ENCODE results near the gene LRRC25. TPM values are rescaled to one million over a fixed set of nuclear protein-coding genes. Genes with fewer than 3 reads are reported as not detected.
"Not testable (repeated sequence)": the region's sequence is repeated elsewhere in the genome, so short reads cannot be mapped to it uniquely, and the experiment has no call there.

LRRC25 gene
- total RNA-seq, 4 donors from 2014 or later, result 0.34 to 4.2 (median 2.3) TPM

DNA sequence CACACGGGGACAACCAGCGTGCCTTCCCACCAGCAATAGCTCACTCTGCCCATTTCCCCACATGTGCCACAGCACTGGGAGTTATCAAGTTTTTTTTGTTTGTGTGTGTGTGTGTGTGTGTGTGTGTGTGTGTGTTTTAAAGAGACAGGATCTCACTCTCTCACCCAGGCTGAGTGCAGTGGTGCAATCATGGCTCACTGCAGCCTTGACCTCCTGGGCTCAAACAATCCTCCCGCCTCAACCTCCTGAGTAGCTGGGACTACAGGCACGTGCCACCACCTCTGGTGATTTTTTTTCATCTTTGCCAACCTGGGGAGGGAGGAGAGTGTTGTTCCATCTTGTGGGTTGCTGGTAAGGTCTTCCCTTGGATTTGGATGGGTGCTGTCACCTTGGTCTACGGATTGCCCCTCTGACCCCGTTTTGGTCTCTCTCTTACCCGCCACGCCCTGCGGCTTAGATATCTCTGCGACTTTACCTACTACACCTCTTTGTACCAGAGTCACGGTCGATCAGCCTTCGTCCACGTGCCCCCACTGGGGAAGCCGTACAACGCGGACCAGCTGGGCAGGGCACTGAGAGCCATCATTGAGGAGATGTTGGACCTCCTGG is 34.4 kb downstream of the LRRC25 start:
- DNase-seq (no peak), ATAC-seq (no peak)
- intact Hi-C loops (cut with DNase I; ENCODE audit: low total_unique reads) (no loop called here), in situ Hi-C loops (cut with MboI; ENCODE audit: low sequenced_read_pairs in 4 of 4) (no loop called here)
- no peak for TF ChIP-seq CTCF (IDR thresholded peaks at IDR 0.05 in 4 of 5, conservative IDR thresholded peaks at IDR 0.05 in 1 of 5)
- no peak for TF ChIP-seq POLR2A (IDR thresholded peaks at IDR 0.05)
- H3K36me3 ChIP-seq, result peaks cover 0 to 39% of the 10 kb centered on the region in 2 donors
- H3K9me3 ChIP-seq, result no peaks in the 10 kb centered on the region
- peak overlapping the region in 1 of 4 donors; percentile 66 for H3K27ac ChIP-seq
- H3K4me1 ChIP-seq, result peaks cover 0 to 10% of the 10 kb centered on the region in 2 donors
- H3K27me3 ChIP-seq, result no peaks in the 10 kb centered on the region
- no peak overlapping the region for H3K4me3 ChIP-seq

GRCh38 chr19:18361646-18362045 is 35.8 kb downstream of the LRRC25 start:
- DNase-seq (no peak), ATAC-seq (no peak)
- peaks cover 0 to 51% of the 10 kb centered on the region in 2 donors for H3K36me3 ChIP-seq
- H3K4me1 ChIP-seq, result peaks cover 0 to 10% of the 10 kb centered on the region in 2 donors
- no peak for TF ChIP-seq POLR2A (IDR thresholded peaks at IDR 0.05)
- TF ChIP-seq CTCF (IDR thresholded peaks at IDR 0.05 in 4 of 5, conservative IDR thresholded peaks at IDR 0.05 in 1 of 5), result no peak
- H3K9me3 ChIP-seq, result no peaks in the 10 kb centered on the region
- H3K27ac ChIP-seq, result no peak overlapping the region
- in situ Hi-C loops (cut with MboI; ENCODE audit: low sequenced_read_pairs in 4 of 4) (no loop called here), intact Hi-C loops (cut with DNase I; ENCODE audit: low total_unique reads) (no loop called here)
- H3K27me3 ChIP-seq, result no peaks in the 10 kb centered on the region
- no peak overlapping the region for H3K4me3 ChIP-seq

DNA sequence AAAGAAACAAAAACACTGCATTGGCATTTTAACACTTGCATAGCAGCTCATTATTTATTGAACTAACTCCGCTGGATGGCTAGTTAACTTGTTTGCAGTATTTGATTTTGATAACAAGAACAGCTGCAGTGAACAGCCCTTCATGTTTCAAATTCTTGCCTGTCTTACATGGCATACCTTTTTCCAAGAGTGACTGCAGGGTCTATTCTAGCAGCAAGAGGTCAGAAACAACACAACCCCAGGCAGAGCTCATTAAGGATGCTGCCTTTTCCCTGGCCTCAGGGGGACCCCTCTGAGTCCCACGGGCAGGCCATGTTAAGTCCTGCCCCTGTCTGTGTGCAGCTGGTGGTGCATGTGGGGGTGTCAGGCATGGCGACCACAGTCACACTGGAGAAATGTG is 40.4 kb downstream of the LRRC25 start:
- Histone ChIP-seq H3K27ac (no peak overlapping the region), H3K27me3 (no peaks in the 10 kb centered on the region), H3K4me3 (no peak overlapping the region), H3K9me3 (no peaks in the 10 kb centered on the region), H3K4me1 (peaks cover 3% of the 10 kb centered on the region in 2 donors), H3K36me3 (peaks cover 0 to 53% of the 10 kb centered on the region in 2 donors)
- TF ChIP-seq CTCF (IDR thresholded peaks at IDR 0.05 in 4 of 5, conservative IDR thresholded peaks at IDR 0.05 in 1 of 5), result no peak
- no peak for TF ChIP-seq POLR2A (IDR thresholded peaks at IDR 0.05)
- intact Hi-C loops (cut with DNase I; ENCODE audit: low total_unique reads) (no loop called here), in situ Hi-C loops (cut with MboI; ENCODE audit: low sequenced_read_pairs in 4 of 4) (loop anchor here in 1 of 4 donors (10.0 kb wide), 1 partner anchor 48 kb away; no protein-coding TSS in a partner anchor)
- DNase-seq (no peak), ATAC-seq (no peak)

DNA sequence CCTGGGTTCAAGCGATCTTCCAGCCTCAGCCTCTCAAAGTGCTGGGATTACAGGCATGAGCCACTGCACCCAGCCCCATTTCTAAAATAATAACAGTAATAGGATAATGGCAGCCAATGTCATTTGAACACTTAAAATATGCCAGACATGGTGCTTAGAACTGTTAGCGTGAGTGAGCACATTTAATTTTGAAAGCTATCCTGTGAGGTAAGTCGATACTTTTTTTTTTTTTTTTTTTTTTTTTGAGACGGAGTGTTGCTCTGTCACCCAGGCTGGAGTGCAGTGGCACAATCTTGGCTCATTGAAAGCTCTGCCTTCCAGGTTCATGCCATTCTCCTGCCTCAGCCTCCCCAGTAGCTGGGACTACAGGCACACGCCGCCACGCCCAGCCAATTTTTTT is 42.7 kb downstream of the LRRC25 start:
- H3K4me1 ChIP-seq, H3K4me3 ChIP-seq, H3K9me3 ChIP-seq, H3K27me3 ChIP-seq: not testable (repeated sequence)
- ATAC-seq (peak; percentile 64 to 71), DNase-seq (peak in 1 of 2 donors; percentile 43)
- H3K27ac ChIP-seq, result peak overlapping the region; percentile 50 to 66 (median 62)
- peaks cover 0 to 31% of the 10 kb centered on the region in 2 donors for H3K36me3 ChIP-seq
- intact Hi-C loops (cut with DNase I; ENCODE audit: low total_unique reads), result loop anchor here (5.0 kb wide), 1 partner anchor 38 kb away; no protein-coding TSS in a partner anchor
- in situ Hi-C loops (cut with MboI; ENCODE audit: low sequenced_read_pairs in 4 of 4), result loop anchor here in 3 of 4 donors (5.0 to 10.0 kb wide), 2 partner anchors 48 to 50 kb away; no protein-coding TSS in a partner anchor

GRCh38 chr19:18353378-18354005 is 43.9 kb downstream of the LRRC25 start:
- no peak for TF ChIP-seq CTCF (IDR thresholded peaks at IDR 0.05 in 4 of 5, conservative IDR thresholded peaks at IDR 0.05 in 1 of 5)
- TF ChIP-seq POLR2A (IDR thresholded peaks at IDR 0.05), result no peak
- peaks cover 0 to 22% of the 10 kb centered on the region in 2 donors for H3K36me3 ChIP-seq
- no peak overlapping the region for H3K4me3 ChIP-seq
- in situ Hi-C loops (cut with MboI; ENCODE audit: low sequenced_read_pairs in 4 of 4) (loop anchor here in 3 of 4 donors (5.0 to 10.0 kb wide), 2 partner anchors 49 to 51 kb away; no protein-coding TSS in a partner anchor), intact Hi-C loops (cut with DNase I; ENCODE audit: low total_unique reads) (loop anchor here (5.0 kb wide), 1 partner anchor 39 kb away; no protein-coding TSS in a partner anchor)
- DNase-seq (no peak), ATAC-seq (no peak)
- peak overlapping the region in 1 of 4 donors; percentile 63 for H3K27ac ChIP-seq
- H3K27me3 ChIP-seq, result no peaks in the 10 kb centered on the region
- peaks cover 3% of the 10 kb centered on the region in 2 donors for H3K4me1 ChIP-seq
- no peaks in the 10 kb centered on the region for H3K9me3 ChIP-seq
